DOHH2 (cell line): Measurements from ENCODE around the gene VWA5B1.

Experiments used
- H3F3A ChIP-seq: fragments of 200-600 bp; sonication (generic), shearing (Covaris generic); 2 replicates; pipeline ENCODE4 v1.6.0; 2016; ENCODE audit warnings: antibody characterized with exemption, mild to moderate bottlenecking; ENCODE audit not compliant: control insufficient read depth, insufficient read depth
- H3K27ac ChIP-seq: fragments of 200-600 bp; sonication (generic); 2 replicates; pipeline ENCODE4 v1.5.1; 2014; ENCODE audit warnings: low read depth, mild to moderate bottlenecking, low read length, moderate library complexity
- H3K27me3 ChIP-seq: fragments of 200-600 bp; sonication (generic); 2 replicates; pipeline ENCODE4 v1.6.1; 2014; ENCODE audit warnings: mild to moderate bottlenecking, low read length, mixed read lengths; ENCODE audit not compliant: control insufficient read depth
- H3K36me3 ChIP-seq: fragments of 200-600 bp; sonication (generic); 2 replicates; pipeline ENCODE4 v1.6.1; 2014; ENCODE audit warnings: mild to moderate bottlenecking, low read length, moderate library complexity, mixed read lengths; ENCODE audit not compliant: control insufficient read depth
- H3K4me1 ChIP-seq: fragments of 200-600 bp; sonication (generic); 2 replicates; pipeline ENCODE4 v1.6.1; 2014; ENCODE audit warnings: mild to moderate bottlenecking, low read length, mixed read lengths; ENCODE audit not compliant: control insufficient read depth
- H3K4me2 ChIP-seq: fragments of 200-600 bp; sonication (generic); 2 replicates; pipeline ENCODE4 v1.6.0; 2014; ENCODE audit warnings: mild to moderate bottlenecking, low read length, moderate library complexity
- H3K4me3 ChIP-seq: fragments of 200-600 bp; sonication (generic); 2 replicates; pipeline ENCODE4 v1.5.1; 2014; ENCODE audit warnings: mild to moderate bottlenecking, low read length, mixed read lengths
- H3K79me2 ChIP-seq: fragments of 200-600 bp; sonication (generic); 2 replicates; pipeline ENCODE4 v1.6.1; 2014; ENCODE audit warnings: mild to moderate bottlenecking, low read length, mixed read lengths; ENCODE audit not compliant: control insufficient read depth
- H3K9me2 ChIP-seq: fragments of 200-600 bp; sonication (generic); replicated peaks from 2 replicates; pipeline ENCODE4 v1.6.1; 2014; ENCODE audit warnings: mild to moderate bottlenecking, low read length, mixed read lengths; ENCODE audit not compliant: control insufficient read depth
- H3K9me3 ChIP-seq: fragments of 200-600 bp; sonication (generic); 2 replicates; pipeline ENCODE4 v1.6.1; 2014; ENCODE audit warnings: antibody characterized with exemption, low read length, mixed read lengths; ENCODE audit not compliant: control insufficient read depth, insufficient read depth
- H4K20me1 ChIP-seq: fragments of 200-600 bp; sonication (generic); 2 replicates; pipeline ENCODE4 v1.6.0; 2014; ENCODE audit warnings: low read depth, mild to moderate bottlenecking, antibody characterized with exemption, low read length, moderate library complexity; ENCODE audit not compliant: control insufficient read depth, insufficient read depth
- EZH2phosphoT487 ChIP-seq: fragments of 200-600 bp; sonication (generic); IDR thresholded peaks from 2 replicates; pipeline ENCODE4 v1.6.1; 2017; ENCODE audit warnings: borderline replicate concordance, mild to moderate bottlenecking, antibody characterized with exemption, low read length, moderate library complexity, mixed read lengths
- TF ChIP-seq, protein P1 (sequence below): fragments of 200-600 bp; sonication (generic); IDR thresholded peaks from one replicate; pipeline ENCODE4 v1.5.1; 2014; ENCODE audit warnings: antibody characterized with exemption, mild to moderate bottlenecking, low read depth, low read length; ENCODE audit not compliant: poor library complexity, severe bottlenecking

Gene VWA5B1

DNA sequence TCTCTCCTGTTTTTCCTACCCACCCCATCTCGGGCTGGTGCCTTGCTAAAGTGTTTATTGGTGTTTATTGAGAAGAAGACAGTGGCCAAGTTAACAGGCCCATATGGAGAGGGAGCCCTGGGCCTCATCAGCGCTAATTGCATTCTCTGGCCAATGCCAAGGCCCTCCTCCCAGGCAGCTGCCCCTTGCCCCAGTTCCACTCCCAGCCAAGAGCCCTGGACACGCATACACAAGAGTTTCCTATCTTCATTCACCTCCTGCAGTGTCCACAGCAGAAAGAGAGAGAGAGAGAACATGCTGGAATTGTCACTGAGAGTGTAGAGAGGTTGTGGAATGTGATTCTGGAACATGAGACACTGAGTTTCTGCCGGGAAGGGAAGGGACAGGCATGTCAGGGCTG, 25.4 kb upstream of the VWA5B1 start:
- Histone ChIP-seq H3K79me2 (no peaks in the 10 kb centered on the region), H3K9me2 (no peaks in the 10 kb centered on the region), H3K36me3 (no peaks in the 10 kb centered on the region), H3K27ac (no peak overlapping the region), H3K4me3 (no peak overlapping the region), H3K9me3 (no peaks in the 10 kb centered on the region), H3K27me3 (0 out of 2 replicates have a peak, but pooled peaks cover 2% of the 10 kb centered on the region), H3F3A (no peaks in the 10 kb centered on the region), H3K4me1 (no peaks in the 10 kb centered on the region), H3K4me2 (no peak overlapping the region), H4K20me1 (no peaks in the 10 kb centered on the region)
- TF ChIP-seq, protein P1, sequence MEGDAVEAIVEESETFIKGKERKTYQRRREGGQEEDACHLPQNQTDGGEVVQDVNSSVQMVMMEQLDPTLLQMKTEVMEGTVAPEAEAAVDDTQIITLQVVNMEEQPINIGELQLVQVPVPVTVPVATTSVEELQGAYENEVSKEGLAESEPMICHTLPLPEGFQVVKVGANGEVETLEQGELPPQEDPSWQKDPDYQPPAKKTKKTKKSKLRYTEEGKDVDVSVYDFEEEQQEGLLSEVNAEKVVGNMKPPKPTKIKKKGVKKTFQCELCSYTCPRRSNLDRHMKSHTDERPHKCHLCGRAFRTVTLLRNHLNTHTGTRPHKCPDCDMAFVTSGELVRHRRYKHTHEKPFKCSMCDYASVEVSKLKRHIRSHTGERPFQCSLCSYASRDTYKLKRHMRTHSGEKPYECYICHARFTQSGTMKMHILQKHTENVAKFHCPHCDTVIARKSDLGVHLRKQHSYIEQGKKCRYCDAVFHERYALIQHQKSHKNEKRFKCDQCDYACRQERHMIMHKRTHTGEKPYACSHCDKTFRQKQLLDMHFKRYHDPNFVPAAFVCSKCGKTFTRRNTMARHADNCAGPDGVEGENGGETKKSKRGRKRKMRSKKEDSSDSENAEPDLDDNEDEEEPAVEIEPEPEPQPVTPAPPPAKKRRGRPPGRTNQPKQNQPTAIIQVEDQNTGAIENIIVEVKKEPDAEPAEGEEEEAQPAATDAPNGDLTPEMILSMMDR: no peak
- no peak for TF ChIP-seq EZH2phosphoT487

DNA sequence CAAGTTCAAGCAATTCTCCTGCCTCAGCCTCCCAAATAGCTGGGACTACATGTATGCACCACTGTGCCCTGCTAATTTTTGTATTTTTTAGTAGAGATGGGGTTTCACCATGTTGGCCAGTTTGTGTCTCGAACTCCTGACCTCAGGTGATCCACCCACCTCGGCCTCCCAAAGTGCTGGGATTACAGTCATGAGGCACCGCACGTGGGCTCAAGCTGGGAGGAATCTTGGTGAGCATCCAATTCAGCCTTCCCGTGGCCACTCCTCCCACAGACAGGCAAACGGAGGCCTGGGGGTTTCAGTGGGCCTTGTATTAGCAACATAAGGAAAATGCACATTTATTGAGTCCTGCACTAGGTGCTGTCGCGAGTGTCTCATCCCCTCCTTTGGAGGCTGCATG, 24.5 kb upstream of the VWA5B1 start:
- Histone ChIP-seq H3K79me2 (no peaks in the 10 kb centered on the region), H3K9me3 (no peaks in the 10 kb centered on the region), H3K4me2 (no peak overlapping the region), H3K27ac (no peak overlapping the region), H3K36me3 (no peaks in the 10 kb centered on the region), H3K9me2 (no peaks in the 10 kb centered on the region), H4K20me1 (no peaks in the 10 kb centered on the region), H3K4me3 (no peak overlapping the region), H3K4me1 (no peaks in the 10 kb centered on the region), H3K27me3 (0 out of 2 replicates have a peak, but pooled peaks cover 2% of the 10 kb centered on the region), H3F3A (no peaks in the 10 kb centered on the region)
- TF ChIP-seq, protein P1: no peak
- no peak for TF ChIP-seq EZH2phosphoT487

DNA sequence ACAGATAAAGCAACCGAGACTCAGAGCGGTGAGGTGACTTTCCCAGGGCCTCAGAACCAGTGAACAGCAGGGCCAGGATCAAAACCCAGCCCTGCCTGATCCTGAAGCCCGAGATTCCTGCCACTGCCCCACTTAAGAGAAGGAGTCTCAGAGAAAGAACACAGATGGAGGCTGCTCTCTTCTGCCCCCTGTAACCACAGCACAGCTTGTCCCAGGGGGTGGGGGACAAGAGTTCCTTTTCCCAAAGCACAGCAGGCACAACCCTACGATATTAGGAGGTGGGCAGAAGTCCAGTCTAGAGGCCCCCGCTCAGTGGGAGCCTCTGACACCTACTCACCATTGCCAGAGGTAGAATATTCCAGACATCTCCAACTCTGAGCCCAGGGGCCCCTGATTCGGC, 24.0 kb upstream of the VWA5B1 start:
- no peaks in the 10 kb centered on the region for H3K9me3 ChIP-seq
- H3F3A ChIP-seq: no peaks in the 10 kb centered on the region
- no peaks in the 10 kb centered on the region for H4K20me1 ChIP-seq
- no peaks in the 10 kb centered on the region for H3K9me2 ChIP-seq
- H3K4me2 ChIP-seq: no peak overlapping the region
- no peak overlapping the region for H3K27ac ChIP-seq
- H3K4me1 ChIP-seq: no peaks in the 10 kb centered on the region
- TF ChIP-seq EZH2phosphoT487: no peak
- TF ChIP-seq, protein P1: no peak
- no peak overlapping the region for H3K4me3 ChIP-seq
- no peaks in the 10 kb centered on the region for H3K36me3 ChIP-seq
- peaks cover 2% of the 10 kb centered on the region; the same call in 1 of the 2 replicates for H3K27me3 ChIP-seq
- H3K79me2 ChIP-seq: no peaks in the 10 kb centered on the region
